Activated CD4-positive, alpha-beta T cell treated with anti-CD3 and anti-CD28 coated beads, Interleukin-2, amount 50 U/mL, for 16 hours (primary cell): ENCODE results near the gene URAD.
"Not testable (repeated sequence)": the region's sequence is repeated elsewhere in the genome, so short reads cannot be mapped to it uniquely, and the experiment has no call there.

Experiments
- DNase-seq: peaks from one replicate; pipeline ENCODE4 v3.0.0-alpha.2; 2020

URAD gene, protein sequence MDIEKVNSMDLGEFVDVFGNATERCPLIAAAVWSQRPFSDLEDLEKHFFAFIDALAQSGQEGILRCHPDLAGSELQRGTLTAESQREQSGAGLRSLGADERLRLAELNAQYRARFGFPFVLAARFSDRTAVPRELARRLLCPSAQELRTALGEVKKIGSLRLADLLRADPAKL

DNA sequence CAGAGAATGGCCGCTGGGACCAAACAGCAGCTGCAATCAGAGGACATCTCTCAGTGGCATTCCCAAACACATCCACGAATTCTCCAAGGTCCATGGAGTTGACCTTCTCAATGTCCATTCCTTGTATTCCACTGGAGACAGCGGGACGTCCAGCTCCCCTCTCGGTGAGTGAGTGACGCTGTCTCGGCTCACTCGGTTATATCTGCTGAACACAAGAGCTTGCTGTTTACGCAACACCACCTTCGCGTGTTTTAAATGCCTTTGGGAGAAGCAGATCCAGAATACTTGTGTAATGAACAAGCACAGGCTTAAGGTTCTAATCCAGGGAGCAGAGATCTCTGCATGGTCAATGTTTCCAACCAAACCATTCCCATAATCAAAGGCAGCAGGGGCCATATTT, at the start of gene URAD:
URAD (minus strand) TSS at position 174 of the 400 bp plus-strand sequence; CDS start at position 118, 56 bp downstream.
- DNase-seq: no peak

- peak; percentile 12 for DNase-seq
Observed at GRCh38 chr13:28037399-28037798, 48.9 kb upstream of the URAD start.

DNA sequence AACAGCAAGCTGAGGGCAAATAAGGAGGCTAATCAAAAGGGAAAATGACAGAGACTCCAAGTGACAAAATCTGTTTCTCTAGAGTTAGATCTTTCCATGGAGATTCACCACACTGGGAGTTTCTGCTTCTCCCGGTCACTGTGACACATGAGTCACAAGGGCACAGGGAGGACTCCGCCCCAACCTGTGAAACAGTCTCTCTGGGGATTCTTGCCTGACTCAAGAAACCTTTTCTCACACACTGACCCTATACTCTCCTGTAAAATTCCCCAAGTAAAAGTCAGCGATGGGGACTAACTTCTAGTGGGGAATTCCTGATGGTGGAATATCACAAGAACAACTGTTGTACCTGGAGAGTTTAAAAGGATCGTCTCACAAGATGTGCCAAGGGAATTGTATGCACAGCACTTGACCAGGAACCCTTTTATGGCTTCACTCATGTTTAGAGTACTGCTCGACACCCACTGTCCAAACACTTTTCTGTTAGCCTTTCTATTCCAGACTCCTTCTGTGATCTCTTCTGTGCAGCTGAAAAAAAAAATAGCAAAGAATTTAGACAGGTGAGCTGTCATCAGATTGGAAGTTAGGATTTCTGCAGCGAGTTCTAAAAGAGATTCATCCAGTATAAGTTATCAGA, 46.8 kb upstream of the URAD start:
- DNase-seq: no peak

DNA sequence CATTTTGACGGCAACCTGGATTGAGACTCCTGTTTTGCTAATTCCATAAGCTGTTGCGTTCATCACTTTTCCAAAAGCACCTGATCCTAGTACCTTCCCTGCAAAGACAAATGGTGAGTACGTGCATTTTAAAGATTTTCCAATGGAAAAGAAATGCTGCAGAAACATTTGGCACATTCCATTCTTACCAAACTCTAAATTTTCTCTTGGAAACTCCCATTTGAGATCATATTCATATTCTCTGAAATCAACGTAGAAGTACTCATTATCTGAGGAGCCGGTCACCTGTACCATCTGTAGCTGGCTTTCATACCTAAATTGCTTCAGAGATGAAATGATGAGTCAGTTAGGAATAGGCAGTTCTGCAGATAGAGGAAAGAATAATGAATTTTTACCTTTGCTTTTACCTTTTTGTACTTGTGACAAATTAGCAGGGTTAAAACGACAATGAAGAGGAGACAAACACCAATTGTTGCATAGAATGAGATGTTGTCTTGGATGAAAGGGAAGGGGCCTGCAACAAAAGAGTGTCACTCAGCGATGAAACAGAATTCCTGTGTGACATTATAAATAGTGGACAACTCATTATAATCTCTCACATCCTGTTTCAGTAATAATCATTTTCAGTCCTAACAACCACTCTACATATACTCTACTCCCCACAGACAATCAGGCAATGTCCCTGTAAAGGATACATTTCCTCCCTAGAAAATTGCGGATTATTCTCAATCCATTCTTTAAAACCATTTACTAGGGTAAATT, 45.6 kb upstream of the URAD start:
- no peak for DNase-seq

- not testable (repeated sequence) for DNase-seq
Observed at GRCh38 chr13:28032438-28032837, 43.9 kb upstream of the URAD start.

GRCh38 chr13:28031896-28032288, 43.4 kb upstream of the URAD start:
- no peak for DNase-seq

- no peak for DNase-seq
Observed at GRCh38 chr13:28031220-28031895, 42.9 kb upstream of the URAD start.

DNA sequence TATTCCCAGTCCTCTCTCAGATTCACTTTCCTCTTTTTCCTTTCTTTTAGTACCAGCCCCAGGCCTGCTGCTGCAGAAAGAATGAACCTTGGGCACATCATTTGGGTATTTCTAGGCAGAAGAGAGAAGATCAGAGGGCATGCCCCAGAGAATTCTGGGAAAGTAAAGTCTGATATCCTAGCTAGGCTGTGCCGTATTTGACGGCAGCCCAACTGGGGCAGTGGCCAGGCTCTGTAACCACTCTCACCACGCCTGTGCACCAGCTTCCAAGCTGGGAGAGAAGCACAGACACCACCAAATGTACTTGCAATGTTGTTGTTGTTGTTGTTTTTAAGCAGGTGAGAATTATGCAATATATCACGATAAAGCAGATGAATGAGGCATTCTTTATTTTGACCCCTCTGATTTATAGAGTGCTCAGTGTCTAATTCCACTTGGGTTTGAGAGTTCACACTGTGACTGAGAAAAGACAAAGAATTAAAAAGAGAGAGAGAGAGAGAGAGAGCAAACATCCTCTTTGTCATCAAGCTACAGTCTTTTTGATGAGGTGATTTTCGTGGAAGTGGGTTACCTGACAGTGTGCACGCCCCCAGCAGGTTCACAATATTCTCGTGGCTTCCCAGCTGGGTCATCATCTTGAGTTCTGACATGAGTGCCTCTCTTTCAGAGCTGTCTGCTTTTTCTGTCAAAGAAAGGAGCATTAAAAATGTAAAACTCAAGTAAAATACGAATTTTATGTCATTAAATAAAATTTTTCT, 39.3 kb upstream of the URAD start:
- no peak for DNase-seq

DNA sequence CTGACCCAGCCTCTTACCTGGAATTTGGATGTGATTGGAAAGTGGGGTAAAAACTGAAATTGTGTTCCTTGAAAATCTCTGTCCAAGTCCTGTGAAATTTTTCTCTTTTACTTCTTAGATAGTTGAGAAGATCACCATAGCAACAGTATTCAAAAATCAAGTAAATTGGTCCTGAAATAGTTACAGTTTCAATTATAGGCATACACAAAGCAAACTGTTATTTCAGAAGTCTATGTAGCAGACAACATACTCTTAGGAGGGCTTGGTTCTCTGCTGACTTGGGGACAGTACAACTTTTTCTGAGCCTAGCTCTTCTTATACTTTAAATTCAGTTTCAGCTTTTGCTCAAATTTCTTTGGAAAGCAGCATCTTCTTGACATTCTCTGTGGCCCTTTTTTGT, 38.6 kb upstream of the URAD start:
- no peak for DNase-seq

DNA sequence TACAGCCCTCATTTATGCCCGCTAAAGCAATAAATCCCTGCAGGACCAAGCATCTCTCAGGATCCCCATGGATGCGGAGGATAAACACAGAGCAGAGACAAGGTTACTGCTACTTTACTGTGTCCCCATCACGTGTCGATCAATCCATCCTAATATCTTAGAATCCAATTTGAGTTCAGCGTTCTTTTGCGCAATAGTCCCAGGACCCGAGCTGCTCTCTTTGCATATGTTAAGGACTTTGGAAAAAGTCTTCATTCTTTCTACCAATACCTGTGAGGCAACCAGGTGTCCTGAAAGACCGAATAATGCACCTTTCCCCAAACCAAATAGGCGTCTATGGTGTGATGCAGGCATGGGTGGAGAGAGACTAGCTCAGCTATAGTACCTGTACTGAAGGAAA, 38.0 kb upstream of the URAD start:
- no peak for DNase-seq

DNA sequence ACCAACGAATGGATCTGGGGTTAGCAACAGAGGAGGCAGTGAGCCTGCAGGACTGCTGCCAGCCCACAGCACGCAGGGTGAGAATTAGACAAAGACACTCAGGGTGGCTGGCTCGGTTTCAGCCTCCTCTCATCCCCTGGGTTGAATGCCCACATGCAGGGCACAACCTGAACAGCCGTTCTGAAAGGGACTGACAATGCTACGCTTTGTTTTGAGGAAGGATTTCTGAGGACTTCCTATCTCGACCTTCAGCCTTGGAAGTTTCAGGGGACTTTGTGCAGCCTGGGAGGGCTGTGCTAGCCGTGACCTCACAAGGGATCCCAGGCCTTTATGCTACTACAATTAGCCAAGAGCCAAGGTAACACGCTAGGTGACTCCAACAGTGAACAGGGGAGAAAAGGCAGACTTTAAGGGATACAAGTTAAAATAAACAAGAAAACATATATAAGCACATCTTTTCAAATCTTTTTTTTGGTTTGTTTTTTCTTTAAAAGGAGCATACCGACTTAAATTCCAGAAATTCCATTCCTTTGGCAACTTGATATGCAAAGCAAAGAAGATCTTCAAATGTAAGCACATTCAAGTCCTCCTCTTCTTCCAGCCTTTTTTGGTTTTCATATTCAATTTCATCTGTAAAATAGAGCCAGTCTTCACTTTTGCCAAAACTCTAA, 34.5 kb upstream of the URAD start:
- no peak for DNase-seq

DNA sequence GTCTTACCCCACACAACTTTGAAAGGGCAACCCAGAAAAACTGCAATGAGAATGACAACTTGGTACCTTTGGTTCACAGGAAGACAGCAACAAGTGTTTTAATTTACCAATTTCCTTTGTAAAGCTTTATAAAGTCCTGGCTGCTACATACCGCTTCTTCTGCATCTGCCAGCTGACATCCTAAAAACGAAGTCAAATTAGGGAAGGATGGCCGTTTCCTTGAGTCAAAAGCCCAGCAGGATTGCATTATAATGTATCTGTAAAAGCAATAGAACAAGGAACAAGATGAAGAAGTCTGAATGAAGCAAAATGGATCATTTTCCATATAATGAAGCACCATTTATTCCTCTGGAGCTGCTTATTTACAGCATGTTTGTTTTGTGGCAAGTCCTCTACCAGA, 25.8 kb upstream of the URAD start:
- no peak for DNase-seq

- no peak for DNase-seq
Observed at GRCh38 chr13:28013482-28013881, 25.0 kb upstream of the URAD start.

GRCh38 chr13:28012896-28013295, 24.4 kb upstream of the URAD start:
- DNase-seq: no peak

GRCh38 chr13:28012383-28012782, 23.9 kb upstream of the URAD start:
- no peak for DNase-seq

DNA sequence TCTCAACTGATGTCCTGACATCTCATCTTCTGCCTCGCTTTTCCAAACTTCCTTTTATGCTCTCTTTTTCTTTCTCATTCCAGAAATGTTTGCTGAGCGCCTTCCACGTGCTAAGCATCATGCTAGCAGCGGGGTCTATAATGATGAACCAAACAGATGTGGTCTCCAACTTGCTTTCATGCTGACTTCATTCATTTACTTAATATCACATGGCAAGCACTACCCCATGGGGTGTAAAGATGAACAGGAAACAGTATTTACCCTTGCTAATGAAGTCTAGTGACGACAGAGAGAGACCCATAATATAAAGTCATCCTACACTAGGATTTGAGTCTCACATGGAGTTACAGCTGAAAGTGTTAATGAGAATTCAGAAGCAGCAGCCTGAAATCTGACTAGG, 21.6 kb upstream of the URAD start:
- DNase-seq: no peak

DNA sequence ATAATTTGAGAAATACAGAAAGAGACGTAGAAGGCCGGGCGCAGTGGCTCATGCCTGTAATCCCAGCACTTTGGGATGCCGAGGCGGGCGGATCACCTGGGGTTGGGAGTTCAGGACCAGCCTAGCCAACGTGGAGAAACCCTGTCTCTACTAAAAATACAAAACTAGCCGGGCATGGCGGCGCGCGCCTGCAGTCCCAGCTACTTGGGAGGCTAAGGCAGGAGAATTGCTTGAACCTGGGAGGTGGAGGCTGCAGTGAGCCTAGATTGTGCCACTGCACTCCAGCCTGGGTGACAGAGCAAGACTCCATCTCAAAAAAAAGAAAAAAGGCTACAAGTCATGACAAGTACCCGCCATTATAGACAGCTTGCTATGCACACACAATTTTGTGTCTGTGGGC, 16.5 kb upstream of the URAD start:
- DNase-seq: not testable (repeated sequence)

DNA sequence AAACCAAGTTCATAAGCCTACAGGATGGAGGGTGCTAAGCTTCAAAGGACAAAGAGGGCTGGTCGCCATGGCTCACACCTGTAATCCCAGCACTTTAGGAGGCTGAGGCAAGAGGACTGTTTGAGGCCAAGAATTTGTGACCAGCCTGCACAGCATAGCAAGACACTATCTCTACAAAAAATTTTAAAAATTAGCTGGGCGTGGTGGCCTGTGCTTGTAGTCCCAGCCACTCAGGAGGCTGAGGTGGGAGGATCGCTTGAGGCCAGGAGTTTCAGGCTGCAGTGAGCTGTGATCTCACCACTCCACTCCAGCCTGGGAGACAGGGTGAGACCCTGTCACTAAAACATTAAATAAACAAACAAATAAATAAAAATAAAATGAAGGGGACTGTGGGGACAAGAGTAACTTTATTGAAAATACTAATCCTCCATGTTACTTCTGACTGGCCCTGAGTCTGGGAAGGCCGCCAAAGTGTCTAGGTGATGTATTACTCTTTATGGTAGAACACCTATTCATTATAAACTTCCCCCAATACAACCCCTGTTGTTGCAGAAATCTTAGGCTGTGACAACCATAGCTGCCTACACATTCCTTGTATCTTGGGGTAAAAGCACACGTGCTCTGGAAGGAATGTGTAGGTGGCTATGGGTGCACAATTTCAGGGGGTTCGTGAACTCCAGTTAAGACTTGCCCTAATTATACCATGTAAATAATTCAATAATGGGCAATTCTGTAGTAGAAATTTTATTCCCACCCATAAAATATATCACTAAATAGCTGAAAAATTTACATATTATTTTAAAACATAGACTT, 14.6 kb upstream of the URAD start:
- DNase-seq: no peak

DNA sequence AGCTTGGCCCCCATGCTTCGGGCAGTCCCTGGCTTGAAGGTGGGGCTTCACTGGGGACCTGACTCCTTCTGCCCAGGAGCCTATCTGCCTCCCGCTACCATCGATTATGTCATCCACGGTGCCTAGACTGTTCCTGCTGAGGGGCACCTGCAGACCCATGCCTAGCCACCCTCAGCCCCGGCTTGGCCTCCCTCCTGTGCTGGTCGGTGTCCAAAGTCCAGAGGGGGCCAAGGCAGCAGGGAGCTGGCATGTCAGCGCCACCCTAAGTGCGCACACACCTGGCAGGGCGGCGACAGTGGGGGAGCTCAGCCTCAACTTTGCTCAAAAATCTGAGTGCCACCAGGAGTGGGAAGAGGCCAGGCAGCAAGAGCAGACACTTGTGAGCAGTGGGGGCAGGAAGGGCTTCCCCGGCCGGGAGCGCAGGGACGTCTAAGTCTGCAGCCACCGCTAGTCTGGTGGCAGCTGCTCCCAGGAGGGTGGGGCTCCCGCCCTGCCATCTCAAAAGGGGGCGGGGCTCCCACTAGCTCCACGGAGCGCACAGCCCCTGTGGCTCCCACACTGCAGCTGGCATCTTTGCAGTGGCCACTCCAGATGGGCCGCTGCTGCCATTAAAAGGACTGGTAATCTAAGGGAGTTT, 13.5 kb upstream of the URAD start:
- DNase-seq: no peak

- DNase-seq: no peak
Observed at GRCh38 chr13:28001049-28001448, 12.6 kb upstream of the URAD start.

GRCh38 chr13:28000567-28000966, 12.1 kb upstream of the URAD start:
- DNase-seq: no peak
